Measurements from ENCODE around the gene BBS4.
"Not testable (repeated sequence)": the region's sequence is repeated elsewhere in the genome, so short reads cannot be mapped to it uniquely, and the experiment has no call there.

The BBS4 gene, protein sequence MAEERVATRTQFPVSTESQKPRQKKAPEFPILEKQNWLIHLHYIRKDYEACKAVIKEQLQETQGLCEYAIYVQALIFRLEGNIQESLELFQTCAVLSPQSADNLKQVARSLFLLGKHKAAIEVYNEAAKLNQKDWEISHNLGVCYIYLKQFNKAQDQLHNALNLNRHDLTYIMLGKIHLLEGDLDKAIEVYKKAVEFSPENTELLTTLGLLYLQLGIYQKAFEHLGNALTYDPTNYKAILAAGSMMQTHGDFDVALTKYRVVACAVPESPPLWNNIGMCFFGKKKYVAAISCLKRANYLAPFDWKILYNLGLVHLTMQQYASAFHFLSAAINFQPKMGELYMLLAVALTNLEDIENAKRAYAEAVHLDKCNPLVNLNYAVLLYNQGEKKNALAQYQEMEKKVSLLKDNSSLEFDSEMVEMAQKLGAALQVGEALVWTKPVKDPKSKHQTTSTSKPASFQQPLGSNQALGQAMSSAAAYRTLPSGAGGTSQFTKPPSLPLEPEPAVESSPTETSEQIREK

DNA sequence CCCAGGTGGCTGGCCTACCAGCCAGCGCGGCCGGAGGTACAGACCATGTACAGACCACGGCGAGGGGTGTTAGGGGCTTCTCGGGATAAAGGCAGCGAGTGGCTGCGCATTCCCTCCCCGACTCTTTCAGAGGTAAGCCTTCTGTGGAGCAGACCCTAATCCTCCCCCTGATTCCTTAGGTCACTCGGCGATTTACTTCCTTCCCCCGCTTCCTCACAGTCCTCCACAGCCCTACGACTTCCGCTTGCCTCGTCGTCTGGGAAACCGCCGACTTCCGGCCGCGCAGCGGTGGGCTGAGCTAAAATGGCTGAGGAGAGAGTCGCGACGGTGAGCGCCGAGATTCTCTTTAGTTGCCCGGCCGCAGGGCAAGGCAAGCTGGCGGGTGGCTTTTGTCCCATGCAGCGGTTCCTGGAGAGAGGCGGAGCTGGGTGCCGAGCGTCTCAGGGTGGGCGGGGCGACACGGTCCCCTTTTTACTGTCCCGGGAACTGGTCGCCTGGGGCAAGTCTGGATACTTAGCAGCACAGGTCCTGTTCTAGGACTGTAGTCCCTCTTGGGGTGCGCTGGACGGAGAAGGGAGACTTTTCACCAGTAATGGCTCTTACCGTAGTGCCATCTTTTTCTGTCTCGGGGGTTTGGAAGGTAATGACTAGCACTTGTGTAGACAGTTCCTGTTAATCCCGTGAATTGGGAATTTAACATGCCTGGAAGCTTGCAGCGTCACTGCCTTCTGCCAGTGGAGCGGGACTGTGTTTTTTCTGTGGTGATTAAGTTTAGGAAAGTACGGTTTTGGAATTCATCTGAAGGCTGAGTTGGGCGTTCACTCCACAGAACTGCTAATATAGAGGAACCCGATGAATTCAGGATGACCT is at the start of gene BBS4, which contains the start of gene HIGD2B:
TSS of gene BBS4 (plus strand) at position 283 of the 870 bp plus-strand sequence. CDS start at position 304, 21 bp downstream.
TSS of gene HIGD2B (minus strand) at position 258 of the 870 bp plus-strand sequence. CDS start 9,808 bp downstream, outside the sequence.
- peak; percentile 83 to 89 for DNase-seq

DNA sequence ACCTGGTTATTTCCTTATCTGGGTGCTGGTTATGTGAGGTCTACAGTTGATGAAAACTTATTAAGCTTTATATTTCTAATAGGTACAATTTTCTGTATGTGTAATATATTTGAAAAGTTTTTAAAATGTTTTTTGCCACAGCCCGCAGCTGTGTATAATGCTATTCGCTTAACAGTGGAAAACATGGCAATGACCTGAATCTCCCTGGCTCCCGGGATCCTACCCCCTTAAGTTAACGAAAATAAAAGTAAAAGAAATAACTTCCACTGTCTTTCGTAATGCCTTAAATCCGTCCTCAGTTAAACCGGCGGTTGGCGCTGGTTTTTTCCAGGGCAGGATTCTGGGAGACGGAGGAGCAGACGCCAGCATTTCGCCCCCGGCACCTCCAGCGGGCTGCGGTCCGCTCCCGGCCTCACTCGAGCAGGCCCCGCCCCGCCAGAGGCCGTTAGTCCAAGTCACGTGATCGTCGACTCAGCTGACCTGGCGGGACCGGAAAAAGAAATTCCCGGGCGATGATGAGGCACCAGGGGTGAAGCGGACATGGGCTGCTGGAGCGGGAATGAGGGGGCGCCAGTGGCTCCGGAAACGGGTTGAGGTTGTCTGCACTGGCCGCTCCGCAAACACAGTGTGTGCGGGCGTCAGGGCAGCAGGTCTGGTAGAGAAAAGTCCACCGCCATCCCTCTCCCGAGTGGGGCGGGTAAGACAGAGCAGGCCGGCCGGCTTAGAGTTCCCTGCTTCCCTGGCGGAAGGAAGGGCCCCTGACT is 49.3 kb upstream of the BBS4 start:
- peak; percentile 65 to 68 for DNase-seq

DNA sequence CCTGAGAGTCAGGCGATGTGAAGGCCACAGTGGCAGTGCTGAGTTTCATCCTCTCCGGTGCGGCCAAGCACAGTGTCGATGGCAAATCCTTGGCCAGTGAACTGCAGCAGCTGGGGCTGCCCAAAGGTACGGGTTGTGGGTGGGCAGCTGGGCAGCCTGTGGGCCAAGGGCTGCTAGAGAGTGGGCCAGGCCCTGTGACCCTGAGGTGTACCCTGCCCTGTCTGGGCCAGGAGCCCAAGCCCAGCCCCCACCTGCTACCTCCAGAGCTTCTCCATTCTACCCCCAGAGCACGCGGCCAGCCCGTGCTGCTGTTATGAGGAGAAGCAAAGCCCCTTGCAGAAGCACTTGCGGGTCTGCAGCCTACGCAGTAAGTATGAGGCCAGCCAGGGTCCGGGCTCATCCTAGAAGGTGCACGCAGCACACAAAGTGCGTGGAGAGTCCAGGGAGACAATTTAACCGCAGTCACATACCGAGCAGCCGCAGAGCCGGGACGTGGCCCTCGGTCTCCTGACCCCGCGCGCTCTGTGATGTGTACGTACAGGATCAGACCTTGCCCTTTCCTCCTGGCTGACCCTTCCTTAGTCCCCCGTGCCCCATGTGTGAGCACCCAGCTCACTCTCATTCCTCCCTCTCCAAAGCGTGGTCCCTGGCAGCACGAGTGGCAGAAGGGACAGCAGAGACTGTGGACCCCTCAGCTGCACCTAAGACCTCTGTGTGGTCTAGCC is 46.1 kb upstream of the BBS4 start:
- DNase-seq = not testable (repeated sequence)

DNA sequence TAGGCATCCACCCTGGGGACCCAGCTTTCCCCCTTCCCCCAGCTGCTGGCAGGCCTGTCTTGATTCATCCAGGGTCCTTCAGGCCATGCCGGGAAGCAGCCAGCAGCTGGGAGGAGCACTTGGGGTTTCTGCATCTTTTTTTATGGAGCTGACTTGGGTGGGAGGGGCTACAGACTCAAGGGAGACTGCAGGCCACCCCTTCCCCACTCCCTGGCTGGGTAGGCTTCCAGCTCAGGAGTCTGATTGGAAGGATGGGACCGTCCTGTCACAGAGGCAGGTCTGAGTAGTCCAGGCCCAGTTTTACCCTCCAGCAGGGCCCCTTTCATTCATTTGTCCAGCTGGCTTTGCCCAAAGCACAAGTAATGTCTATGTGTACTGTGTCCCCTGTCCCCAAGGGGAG is 43.7 kb upstream of the BBS4 start:
- not testable (repeated sequence) for DNase-seq

DNA sequence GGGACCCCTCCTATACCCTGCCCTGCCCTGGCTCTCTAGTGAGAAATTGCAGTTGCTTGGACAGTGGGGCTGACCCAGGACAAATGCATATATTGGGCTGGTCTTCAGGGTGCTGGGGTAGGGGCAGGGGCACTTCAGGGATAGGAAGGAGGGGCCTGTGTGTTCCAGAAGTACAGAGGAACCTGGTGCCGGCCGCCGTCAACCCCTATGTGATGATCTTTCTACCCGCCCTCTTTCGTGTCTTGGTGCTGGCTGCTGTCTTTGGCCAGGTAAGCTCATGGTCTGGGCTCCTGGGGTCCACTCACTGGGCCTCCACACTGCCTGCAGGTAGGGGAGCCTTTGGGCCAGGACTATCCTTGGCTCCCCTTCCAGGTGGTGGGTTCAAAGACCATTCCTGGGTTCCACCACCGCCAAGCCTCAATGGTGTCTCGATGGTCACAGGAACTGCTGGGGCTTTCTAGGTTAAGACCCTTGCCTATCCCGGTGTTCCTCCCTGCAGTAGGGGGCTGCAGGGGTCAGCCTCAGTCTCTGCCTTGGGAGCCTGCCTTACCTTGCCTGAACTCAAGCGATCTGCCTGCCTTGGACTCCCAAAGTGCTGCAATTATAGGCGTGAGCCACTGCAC is 37.3 kb upstream of the BBS4 start:
- DNase-seq = not testable (repeated sequence)

DNA sequence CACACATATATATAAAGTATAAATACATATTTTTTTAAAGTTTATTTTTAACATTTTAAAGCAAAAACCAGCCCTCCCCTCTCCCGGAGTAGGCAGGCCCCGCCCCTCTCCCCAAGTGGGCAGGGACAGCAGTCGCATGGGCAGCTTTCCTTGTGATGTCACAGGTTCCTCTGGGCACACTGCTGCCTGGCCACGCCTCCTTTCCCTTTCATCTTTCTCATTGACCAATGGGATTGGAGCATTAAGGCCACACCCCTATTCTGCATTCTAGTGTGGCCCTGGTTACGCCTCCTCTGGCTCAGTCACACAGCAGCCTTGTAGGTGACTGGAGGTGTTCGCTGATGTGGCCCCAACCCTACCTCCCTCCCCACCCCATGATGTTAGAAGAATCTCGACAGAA is 31.6 kb upstream of the BBS4 start, which contains the start of gene GOLGA6B:
TSS of gene GOLGA6B (plus strand) at position 301 of the 400 bp plus-strand sequence. CDS start at position 342, 41 bp downstream.
- DNase-seq = not testable (repeated sequence)

DNA sequence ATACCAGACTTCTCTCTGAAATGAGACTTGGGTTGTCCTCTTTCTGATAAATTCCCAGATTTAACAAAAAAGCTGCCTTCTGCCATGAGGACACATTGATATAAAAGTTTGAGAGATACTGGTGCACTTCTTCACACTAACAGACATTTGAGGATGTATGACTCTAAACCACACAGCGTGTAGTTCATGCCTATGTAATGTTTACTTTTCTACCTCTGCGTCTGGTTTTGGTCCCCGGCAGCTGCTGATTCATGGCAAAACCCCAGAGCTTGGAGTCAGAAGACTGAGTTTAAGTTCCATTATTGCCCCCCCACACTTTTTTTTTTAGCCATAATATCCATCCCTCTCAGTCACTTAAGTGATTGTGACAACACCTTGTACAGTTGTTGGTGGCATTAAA is 30.0 kb upstream of the BBS4 start:
- not testable (repeated sequence) for DNase-seq

DNA sequence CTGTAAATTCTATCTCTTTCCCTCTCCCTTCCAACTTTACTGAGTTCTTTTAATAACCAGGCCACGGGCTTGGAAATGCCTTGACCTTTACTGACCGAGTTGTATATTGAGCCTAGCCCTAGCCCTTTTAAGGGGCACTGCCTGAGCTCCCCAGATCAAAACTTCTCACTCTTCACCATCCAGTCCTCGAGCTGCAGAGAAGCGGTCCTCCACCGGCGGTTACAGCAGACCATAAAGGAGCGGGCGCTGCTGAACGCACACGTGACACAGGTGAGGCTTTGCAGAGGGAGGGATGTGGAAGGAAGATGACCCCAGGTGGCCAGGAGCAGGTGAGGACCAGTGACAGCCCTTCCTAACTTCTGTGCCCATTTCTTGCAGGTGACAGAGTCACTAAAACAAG is 24.9 kb upstream of the BBS4 start:
- not testable (repeated sequence) for DNase-seq

DNA sequence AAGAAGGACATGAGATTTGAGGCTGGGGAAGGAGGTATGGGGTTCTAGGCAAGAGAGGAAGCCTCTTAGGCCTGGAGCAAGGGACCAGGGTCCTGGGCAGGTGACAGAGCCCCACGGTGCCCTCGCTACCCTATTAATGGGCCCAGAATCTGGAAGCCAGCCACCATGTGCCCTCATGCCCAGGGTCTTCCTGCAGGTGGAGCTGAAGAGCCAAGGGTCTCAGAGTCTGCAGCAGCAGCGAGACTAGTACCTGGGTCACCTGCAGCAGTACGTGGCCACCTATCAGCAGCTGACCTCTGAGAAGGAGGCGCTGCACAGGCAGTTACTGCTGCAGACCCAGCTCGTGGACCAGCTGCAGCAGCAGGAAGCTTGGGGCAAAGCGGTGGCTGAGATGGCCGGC is 22.1 kb upstream of the BBS4 start:
- DNase-seq = not testable (repeated sequence)

DNA sequence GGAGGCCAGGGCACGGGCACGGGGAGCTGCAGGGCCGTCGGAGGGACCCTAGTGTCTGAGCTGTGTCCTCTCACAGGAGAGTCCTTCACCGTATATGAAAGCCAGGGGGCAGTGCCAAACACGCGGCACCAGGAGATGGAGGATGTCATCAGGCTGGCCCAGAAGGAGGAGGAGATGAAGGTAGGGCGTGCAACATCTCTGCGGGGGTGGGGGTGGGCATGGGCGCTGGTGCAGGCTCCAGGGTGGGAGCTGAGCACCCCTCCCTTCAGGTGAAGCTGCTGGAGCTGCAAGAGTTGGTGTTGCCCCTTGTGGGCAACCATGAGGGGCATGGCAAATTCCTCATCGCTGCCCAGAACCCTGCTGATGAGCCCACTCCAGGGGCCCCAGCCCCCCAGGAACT is 20.3 kb upstream of the BBS4 start:
- DNase-seq = not testable (repeated sequence)

DNA sequence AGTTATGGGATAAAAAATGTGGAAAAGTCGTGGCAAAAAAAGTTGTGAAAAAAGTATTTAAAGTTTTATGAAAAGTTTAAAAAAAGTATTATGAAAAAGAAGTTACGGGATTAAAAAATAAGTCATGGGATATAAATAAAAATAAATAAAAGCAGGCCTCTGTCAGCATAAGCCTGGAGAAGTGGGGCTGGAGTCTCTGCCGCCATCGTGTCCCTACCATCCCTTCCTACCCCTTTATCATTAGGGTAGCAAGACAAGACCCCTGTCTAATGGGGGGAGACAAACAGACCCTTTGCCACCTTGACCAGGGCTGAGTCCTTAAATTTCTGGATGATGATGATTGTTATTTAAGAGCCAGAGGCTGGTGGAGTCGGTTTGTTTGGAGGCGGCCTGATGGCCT is 16.2 kb upstream of the BBS4 start:
- DNase-seq = not testable (repeated sequence)

DNA sequence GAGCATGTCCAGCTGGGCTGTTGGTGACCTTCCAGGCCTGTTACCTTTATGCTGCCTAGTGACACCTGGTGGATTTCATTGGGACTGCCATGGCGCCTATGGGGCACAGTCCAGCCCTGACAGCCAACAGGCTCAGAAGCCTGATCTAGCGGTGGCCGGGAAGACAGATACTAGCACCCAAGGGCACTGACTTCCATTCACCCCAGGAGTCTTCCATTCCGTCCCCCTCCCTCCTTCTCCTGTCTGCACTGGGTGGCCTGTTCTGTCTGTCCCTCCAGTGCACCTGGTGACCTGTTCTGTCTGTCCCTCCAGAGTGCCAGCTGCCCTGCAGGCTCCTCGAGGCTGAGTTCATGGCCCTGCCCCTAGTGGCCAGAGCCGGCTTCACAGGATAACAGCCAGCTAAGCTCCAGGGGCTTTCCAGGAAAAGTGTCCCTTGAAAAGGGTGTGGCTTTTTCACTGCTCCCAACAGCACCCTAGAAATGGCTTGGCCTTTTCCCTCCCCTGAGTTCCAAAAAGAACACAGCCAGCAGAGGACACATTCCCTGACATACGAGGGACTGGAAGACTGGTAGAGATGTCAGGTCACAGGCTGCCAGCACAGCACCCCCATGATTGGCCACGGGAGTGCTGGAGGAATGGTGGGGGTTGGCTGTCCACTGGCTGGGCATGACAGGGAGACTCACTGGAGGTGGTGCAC is 15.2 kb upstream of the BBS4 start:
- peak; percentile 62 to 77 for DNase-seq

DNA sequence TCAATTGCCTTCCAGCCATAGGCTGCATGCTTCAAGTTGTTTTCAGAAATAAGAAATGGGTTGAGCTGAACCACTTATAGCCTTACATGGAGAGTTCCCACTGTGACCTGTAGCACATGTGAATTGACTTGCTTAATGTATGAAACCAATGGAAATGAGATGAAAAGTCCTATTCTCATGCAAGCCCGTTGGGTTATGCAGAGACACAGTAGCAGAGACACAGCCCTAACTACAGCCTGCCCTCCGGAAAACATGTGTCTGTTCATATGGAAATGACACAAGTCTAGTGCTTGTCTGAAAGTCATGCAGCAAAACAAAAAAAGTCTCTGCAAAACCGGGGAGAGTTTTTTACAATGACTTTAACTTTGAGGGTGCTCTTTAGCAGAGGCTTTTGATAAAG is 14.5 kb upstream of the BBS4 start:
- no peak for DNase-seq

DNA sequence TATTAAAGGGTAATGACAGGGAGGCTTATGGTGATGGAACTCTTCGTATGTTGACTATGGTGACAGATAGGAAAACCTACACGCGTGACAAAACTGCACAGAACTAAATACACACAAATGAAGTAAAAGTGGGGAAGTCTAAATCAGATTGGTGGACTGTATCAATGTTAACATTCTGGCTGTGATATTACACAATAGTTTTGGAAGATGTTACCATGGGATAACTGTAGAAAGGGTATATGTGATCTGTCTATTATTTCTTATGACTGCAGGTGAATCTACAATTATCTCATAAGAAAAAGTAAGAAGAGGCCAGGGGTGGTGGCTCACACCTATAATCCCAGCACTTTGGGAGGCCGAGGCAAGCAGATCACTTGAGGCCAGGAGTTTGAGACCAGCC is 9.2 kb upstream of the BBS4 start:
- DNase-seq = no peak

DNA sequence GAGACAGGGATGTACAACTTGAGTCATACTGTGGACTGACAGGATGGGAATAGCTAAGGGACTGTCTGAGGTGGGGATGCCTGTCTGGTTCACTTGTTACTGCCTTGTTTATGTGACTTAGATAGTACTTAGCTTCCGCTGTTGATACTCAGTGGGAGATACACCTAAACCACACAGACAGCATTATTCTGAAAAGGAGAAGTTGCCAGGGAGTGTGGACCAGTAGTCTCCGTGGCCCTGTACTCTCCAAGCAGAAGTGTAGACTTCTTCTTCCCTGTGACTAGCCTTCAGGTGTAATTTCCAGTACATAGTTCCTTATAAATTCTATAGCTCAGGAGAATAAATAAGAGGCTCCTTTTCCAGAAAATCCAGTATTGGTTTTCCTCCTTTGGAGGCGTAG is 5.1 kb upstream of the BBS4 start:
- no peak for DNase-seq

DNA sequence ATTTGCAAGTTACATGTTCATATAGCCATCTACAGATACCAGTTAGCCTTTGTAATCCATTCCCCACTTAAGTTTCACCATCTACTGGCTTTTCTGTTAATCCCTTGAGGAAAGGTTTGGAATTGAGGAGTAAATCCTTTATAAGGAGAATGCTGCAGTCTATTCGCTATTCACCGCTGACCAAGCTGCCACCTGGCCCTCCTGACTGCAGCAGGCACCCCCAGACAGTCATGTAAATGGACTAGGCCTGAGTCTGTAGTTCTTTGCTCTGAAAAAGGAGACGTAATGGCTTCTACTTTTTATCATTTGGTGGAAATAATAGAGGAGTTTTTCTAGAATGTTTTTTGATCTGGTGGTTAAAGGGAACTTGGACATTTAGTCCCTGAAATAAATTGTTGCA is 3.2 kb upstream of the BBS4 start:
- no peak for DNase-seq

DNA sequence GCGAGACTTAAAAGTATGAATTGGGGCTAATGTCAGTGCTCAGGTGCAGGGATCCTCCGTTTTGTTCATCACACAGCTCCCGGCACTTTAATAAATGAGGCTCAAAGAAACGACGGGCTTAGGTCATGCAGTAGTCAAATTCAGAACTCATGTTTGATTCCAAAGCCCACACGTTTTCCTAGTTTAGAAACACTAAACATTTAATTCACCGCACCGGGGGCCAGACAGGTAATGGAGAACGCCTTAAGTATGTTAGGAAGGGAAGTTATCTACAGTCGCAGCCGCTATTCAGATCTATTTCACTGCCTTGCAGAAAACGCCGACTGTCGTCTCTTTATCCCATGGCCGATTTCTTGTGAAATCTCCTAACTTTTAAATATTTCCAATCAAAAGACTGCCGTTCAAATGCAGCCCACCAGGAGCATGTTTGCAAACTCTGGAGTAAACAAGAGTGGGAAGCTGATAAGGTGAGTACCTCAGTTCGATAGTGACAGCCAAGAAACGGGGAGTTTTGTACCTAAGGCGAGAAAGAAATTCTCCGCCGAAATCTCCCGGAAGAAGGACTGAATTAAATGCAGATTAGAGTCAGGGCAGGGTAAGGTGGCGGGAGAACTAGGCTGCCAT is 594 bp upstream of the BBS4 start:
- DNase-seq = no peak

DNA sequence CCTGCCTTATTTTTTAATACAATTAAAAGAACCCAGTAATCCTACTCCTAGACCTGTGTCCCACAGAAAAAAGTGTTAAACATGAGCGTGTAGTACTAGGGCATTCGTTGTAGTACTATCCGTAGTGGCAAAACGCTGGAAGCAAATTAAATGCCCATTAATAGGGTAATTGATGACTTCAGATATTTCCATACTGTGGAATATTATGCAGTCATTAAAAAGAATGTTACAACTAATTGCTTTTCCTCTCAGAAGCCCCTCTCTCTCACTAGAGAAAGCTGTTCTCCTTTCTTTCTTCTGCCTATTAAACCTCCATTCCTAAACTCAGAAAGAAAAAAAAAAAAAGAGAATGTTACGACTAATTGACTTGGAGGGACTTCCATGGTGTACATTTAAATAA is 2.7 kb downstream of the BBS4 start:
- no peak for DNase-seq

DNA sequence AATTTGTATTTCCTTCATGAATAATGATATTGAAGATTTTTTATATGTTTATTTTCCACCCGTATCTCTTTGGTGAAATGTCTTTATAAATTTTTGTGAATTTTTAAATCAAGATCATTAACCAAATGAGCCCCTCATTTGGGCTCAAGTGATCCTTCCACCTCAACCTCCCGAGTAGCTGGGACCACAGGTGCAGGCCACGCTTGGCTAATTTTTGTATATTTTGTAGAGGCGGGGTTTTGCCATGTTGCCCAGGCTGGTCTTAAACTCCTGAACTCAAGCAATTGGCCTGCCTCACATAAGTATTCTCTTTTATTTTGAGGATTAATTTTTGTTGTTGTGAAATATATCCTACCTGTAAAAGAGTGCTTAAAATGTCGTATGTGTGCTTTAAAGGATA is 4.9 kb downstream of the BBS4 start:
- DNase-seq = no peak

DNA sequence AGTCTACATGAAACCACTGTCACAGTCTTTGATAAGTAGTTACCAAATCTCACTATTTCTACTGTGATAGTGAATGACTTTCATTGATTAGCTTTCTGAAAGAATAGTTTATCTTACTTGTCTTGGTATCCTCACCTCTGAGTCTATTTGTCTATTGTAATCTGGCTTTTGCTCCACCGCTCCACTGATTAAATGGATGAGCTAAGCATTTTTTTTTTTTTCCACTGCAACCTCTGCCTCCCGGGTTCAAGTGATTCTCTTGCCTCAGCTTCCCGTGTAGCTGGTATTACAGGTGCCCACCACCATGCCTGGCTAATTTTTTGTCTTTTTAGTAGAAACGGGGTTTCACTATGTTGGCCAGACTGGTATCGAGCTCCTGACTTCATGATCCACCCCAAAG is 12.9 kb downstream of the BBS4 start:
- no peak for DNase-seq

All from CD4-positive, alpha-beta T cell treated with Interferon alpha-2 for 1 hour (primary cell).